ENCODE measurements around the gene DPH6. TPM values are rescaled to one million over a fixed set of nuclear protein-coding genes. Genes with fewer than 3 reads are reported as not detected.

The DPH6 gene
- total RNA-seq, 1 donor from 2014 or later, result 20.9 TPM

GRCh38 chr15:35560870-35561269 lies 14.9 kb upstream of the DPH6 start:
- no peaks in the 10 kb centered on the region for H3K36me3 ChIP-seq (ENCODE audit: control insufficient read depth in 3 of 3, insufficient read depth in 3 of 3, low read length in 3 of 3)
- H3K9me3 ChIP-seq (ENCODE audit: control insufficient read depth in 3 of 3, low read length in 3 of 3), result no peaks in the 10 kb centered on the region
- no peak overlapping the region for H3K4me3 ChIP-seq (ENCODE audit: low read length in 3 of 3)
- H3K27me3 ChIP-seq (ENCODE audit: control insufficient read depth in 3 of 3, insufficient read depth in 3 of 3, low read length in 3 of 3), result no peaks in the 10 kb centered on the region
- no peak overlapping the region for H3K9ac ChIP-seq (ENCODE audit: low read depth in 1 of 3, low read length in 3 of 3)
- no peaks in the 10 kb centered on the region for H3K4me1 ChIP-seq (ENCODE audit: control insufficient read depth in 3 of 3, insufficient read depth in 3 of 3, low read length in 3 of 3)
- H3K27ac ChIP-seq (ENCODE audit: low read depth, low read length), result no peak overlapping the region

DNA sequence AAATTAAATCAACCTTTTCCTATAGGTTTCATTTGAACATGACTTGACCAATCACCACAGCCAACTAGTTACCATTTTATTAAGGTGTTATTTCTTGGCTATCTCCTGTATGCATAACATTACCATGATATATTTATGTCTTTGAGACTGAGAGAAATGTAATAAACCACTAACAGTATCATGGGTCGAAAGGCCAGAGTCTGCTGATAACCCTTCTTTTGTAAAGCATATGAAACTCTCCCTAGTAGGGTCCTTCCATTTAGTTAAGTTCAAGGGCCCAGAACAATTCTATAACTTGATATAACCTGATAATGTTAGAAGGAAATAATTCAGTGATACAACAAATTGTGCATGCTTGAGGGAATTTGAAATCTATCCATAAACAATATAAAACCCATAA lies 14.3 kb upstream of the DPH6 start:
- no peaks in the 10 kb centered on the region for H3K36me3 ChIP-seq (ENCODE audit: control insufficient read depth in 3 of 3, insufficient read depth in 3 of 3, low read length in 3 of 3)
- H3K27me3 ChIP-seq (ENCODE audit: control insufficient read depth in 3 of 3, insufficient read depth in 3 of 3, low read length in 3 of 3), result no peaks in the 10 kb centered on the region
- H3K27ac ChIP-seq (ENCODE audit: low read depth, low read length), result no peak overlapping the region
- no peak overlapping the region for H3K4me3 ChIP-seq (ENCODE audit: low read length in 3 of 3)
- H3K4me1 ChIP-seq (ENCODE audit: control insufficient read depth in 3 of 3, insufficient read depth in 3 of 3, low read length in 3 of 3), result no peaks in the 10 kb centered on the region
- H3K9me3 ChIP-seq (ENCODE audit: control insufficient read depth in 3 of 3, low read length in 3 of 3), result no peaks in the 10 kb centered on the region
- H3K9ac ChIP-seq (ENCODE audit: low read depth in 1 of 3, low read length in 3 of 3), result no peak overlapping the region

- H3K4me1 ChIP-seq (ENCODE audit: control insufficient read depth in 3 of 3, insufficient read depth in 3 of 3, low read length in 3 of 3), result no peaks in the 10 kb centered on the region
- H3K27ac ChIP-seq (ENCODE audit: low read depth, low read length), result no peak overlapping the region
- no peaks in the 10 kb centered on the region for H3K36me3 ChIP-seq (ENCODE audit: control insufficient read depth in 3 of 3, insufficient read depth in 3 of 3, low read length in 3 of 3)
- no peak overlapping the region for H3K9ac ChIP-seq (ENCODE audit: low read depth in 1 of 3, low read length in 3 of 3)
- no peaks in the 10 kb centered on the region for H3K27me3 ChIP-seq (ENCODE audit: control insufficient read depth in 3 of 3, insufficient read depth in 3 of 3, low read length in 3 of 3)
- no peak overlapping the region for H3K4me3 ChIP-seq (ENCODE audit: low read length in 3 of 3)
- H3K9me3 ChIP-seq (ENCODE audit: control insufficient read depth in 3 of 3, low read length in 3 of 3), result no peaks in the 10 kb centered on the region
These were observed 13.7 kb upstream of the DPH6 start for GRCh38 chr15:35559683-35560082.

GRCh38 chr15:35557544-35557943 lies 11.6 kb upstream of the DPH6 start:
- no peak overlapping the region for H3K27ac ChIP-seq (ENCODE audit: low read depth, low read length)
- no peaks in the 10 kb centered on the region for H3K4me1 ChIP-seq (ENCODE audit: control insufficient read depth in 3 of 3, insufficient read depth in 3 of 3, low read length in 3 of 3)
- no peaks in the 10 kb centered on the region for H3K36me3 ChIP-seq (ENCODE audit: control insufficient read depth in 3 of 3, insufficient read depth in 3 of 3, low read length in 3 of 3)
- H3K9ac ChIP-seq (ENCODE audit: low read depth in 1 of 3, low read length in 3 of 3), result no peak overlapping the region
- no peaks in the 10 kb centered on the region for H3K9me3 ChIP-seq (ENCODE audit: control insufficient read depth in 3 of 3, low read length in 3 of 3)
- no peak overlapping the region for H3K4me3 ChIP-seq (ENCODE audit: low read length in 3 of 3)
- no peaks in the 10 kb centered on the region for H3K27me3 ChIP-seq (ENCODE audit: control insufficient read depth in 3 of 3, insufficient read depth in 3 of 3, low read length in 3 of 3)

DNA sequence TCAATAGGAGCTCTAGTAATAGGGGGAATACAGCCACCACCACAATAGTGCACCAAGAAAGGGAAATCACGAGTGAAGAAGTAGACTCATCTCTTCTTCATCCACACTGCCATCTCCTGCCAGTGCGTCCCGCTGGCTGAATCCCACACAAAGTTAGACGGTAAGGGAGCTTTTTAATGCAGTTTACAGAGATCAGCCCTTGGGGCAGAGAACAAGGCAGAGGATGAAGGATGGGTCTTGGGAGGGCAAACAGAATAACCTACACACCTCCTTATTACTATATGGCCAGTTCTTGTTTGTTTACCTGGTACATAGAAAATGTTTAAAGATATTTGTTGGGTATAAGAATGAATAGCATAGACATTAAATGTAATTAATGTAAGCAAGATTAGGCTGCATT lies 11.0 kb upstream of the DPH6 start:
- H3K36me3 ChIP-seq (ENCODE audit: control insufficient read depth in 3 of 3, insufficient read depth in 3 of 3, low read length in 3 of 3), result no peaks in the 10 kb centered on the region
- H3K9me3 ChIP-seq (ENCODE audit: control insufficient read depth in 3 of 3, low read length in 3 of 3), result no peaks in the 10 kb centered on the region
- H3K4me3 ChIP-seq (ENCODE audit: low read length in 3 of 3), result no peak overlapping the region
- no peak overlapping the region for H3K27ac ChIP-seq (ENCODE audit: low read depth, low read length)
- no peaks in the 10 kb centered on the region for H3K27me3 ChIP-seq (ENCODE audit: control insufficient read depth in 3 of 3, insufficient read depth in 3 of 3, low read length in 3 of 3)
- H3K9ac ChIP-seq (ENCODE audit: low read depth in 1 of 3, low read length in 3 of 3), result no peak overlapping the region
- H3K4me1 ChIP-seq (ENCODE audit: control insufficient read depth in 3 of 3, insufficient read depth in 3 of 3, low read length in 3 of 3), result no peaks in the 10 kb centered on the region

- Histone ChIP-seq H3K36me3 (ENCODE audit: control insufficient read depth in 3 of 3, insufficient read depth in 3 of 3, low read length in 3 of 3) (no peaks in the 10 kb centered on the region), H3K27ac (ENCODE audit: low read depth, low read length) (no peak overlapping the region), H3K4me1 (ENCODE audit: control insufficient read depth in 3 of 3, insufficient read depth in 3 of 3, low read length in 3 of 3) (no peaks in the 10 kb centered on the region), H3K9me3 (ENCODE audit: control insufficient read depth in 3 of 3, low read length in 3 of 3) (no peaks in the 10 kb centered on the region), H3K27me3 (ENCODE audit: control insufficient read depth in 3 of 3, insufficient read depth in 3 of 3, low read length in 3 of 3) (no peaks in the 10 kb centered on the region), H3K9ac (ENCODE audit: low read depth in 1 of 3, low read length in 3 of 3) (no peak overlapping the region), H3K4me3 (ENCODE audit: low read length in 3 of 3) (no peak overlapping the region)
These were observed 9.3 kb upstream of the DPH6 start for GRCh38 chr15:35555244-35555643.

DNA sequence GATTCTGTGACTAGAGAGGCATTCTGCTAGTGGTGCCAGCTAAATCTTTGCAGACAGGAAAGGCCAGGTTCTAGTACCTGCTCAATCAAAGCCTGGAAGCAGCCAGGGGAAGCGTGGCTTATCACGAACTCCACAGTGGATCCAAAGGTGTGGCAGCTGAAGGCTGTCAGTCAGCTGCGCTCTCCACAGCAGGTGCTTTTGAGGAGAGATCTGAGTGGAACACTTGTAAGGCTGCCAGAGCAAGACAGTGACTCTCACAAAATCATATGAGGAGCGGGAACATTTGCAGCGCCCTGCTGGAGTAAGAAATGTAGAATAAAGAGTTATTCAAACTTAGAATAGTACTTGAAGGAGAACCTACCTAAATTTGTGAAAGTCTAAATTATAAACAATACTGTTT lies 5.0 kb upstream of the DPH6 start:
- Histone ChIP-seq H3K4me1 (ENCODE audit: control insufficient read depth in 3 of 3, insufficient read depth in 3 of 3, low read length in 3 of 3) (peaks cover 0 to 11% (median 6%) of the 10 kb centered on the region in 3 donors), H3K36me3 (ENCODE audit: control insufficient read depth in 3 of 3, insufficient read depth in 3 of 3, low read length in 3 of 3) (no peaks in the 10 kb centered on the region), H3K4me3 (ENCODE audit: low read length in 3 of 3) (no peak overlapping the region), H3K27ac (ENCODE audit: low read depth, low read length) (no peak overlapping the region), H3K27me3 (ENCODE audit: control insufficient read depth in 3 of 3, insufficient read depth in 3 of 3, low read length in 3 of 3) (no peaks in the 10 kb centered on the region), H3K9me3 (ENCODE audit: control insufficient read depth in 3 of 3, low read length in 3 of 3) (no peaks in the 10 kb centered on the region), H3K9ac (ENCODE audit: low read depth in 1 of 3, low read length in 3 of 3) (no peak overlapping the region)

DNA sequence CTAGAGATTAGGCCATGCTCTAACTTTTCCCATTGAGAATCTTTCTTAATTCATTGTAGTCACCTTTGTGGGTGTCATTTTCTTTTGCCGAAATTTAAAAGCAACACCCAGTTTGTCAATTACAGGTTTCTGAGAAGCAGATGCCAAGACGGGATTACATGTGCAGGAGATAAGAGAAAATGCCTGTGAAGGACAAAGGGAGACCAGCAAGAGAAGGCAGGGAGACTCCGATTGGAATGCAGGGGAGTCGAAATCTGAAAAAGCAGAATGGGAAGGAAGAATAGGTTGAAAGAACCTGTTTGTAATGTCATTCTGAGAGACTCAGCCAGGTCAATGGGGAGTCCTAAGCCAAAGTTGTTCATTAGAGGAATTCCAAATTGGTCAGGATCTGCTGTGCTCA lies 3.6 kb upstream of the DPH6 start:
- Histone ChIP-seq H3K9ac (ENCODE audit: low read depth in 1 of 3, low read length in 3 of 3) (no peak overlapping the region), H3K9me3 (ENCODE audit: control insufficient read depth in 3 of 3, low read length in 3 of 3) (no peaks in the 10 kb centered on the region), H3K4me3 (ENCODE audit: low read length in 3 of 3) (no peak overlapping the region), H3K27me3 (ENCODE audit: control insufficient read depth in 3 of 3, insufficient read depth in 3 of 3, low read length in 3 of 3) (no peaks in the 10 kb centered on the region), H3K36me3 (ENCODE audit: control insufficient read depth in 3 of 3, insufficient read depth in 3 of 3, low read length in 3 of 3) (no peaks in the 10 kb centered on the region), H3K27ac (ENCODE audit: low read depth, low read length) (no peak overlapping the region), H3K4me1 (ENCODE audit: control insufficient read depth in 3 of 3, insufficient read depth in 3 of 3, low read length in 3 of 3) (peaks cover 4 to 19% (median 6%) of the 10 kb centered on the region in 3 donors)

DNA sequence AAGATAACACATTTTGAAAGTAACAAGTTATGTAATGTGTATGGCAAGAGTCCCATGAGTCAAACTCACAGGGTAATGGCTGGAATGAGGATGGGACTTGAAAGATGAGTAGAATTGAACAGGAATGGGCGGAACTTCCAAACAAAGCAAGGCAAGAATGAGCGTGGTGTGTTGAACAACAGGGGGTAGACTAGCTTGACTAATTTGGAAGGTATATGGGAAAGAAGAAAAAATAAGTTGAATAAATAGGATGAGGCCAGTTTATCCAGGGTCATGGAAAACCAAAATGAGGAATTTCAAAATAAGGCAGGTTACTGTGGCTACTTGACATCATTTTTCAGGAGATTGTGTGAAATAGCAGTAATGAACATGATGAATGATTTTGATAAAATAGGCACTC lies 2.5 kb upstream of the DPH6 start:
- no peak overlapping the region for H3K9ac ChIP-seq (ENCODE audit: low read depth in 1 of 3, low read length in 3 of 3)
- no peak overlapping the region for H3K27ac ChIP-seq (ENCODE audit: low read depth, low read length)
- H3K4me3 ChIP-seq (ENCODE audit: low read length in 3 of 3), result no peak overlapping the region
- no peaks in the 10 kb centered on the region for H3K36me3 ChIP-seq (ENCODE audit: control insufficient read depth in 3 of 3, insufficient read depth in 3 of 3, low read length in 3 of 3)
- no peaks in the 10 kb centered on the region for H3K9me3 ChIP-seq (ENCODE audit: control insufficient read depth in 3 of 3, low read length in 3 of 3)
- no peaks in the 10 kb centered on the region for H3K27me3 ChIP-seq (ENCODE audit: control insufficient read depth in 3 of 3, insufficient read depth in 3 of 3, low read length in 3 of 3)
- H3K4me1 ChIP-seq (ENCODE audit: control insufficient read depth in 3 of 3, insufficient read depth in 3 of 3, low read length in 3 of 3), result peaks cover 4 to 22% (median 6%) of the 10 kb centered on the region in 3 donors

- Histone ChIP-seq H3K9ac (ENCODE audit: low read depth in 1 of 3, low read length in 3 of 3) (no peak overlapping the region), H3K27ac (ENCODE audit: low read depth, low read length) (no peak overlapping the region), H3K27me3 (ENCODE audit: control insufficient read depth in 3 of 3, insufficient read depth in 3 of 3, low read length in 3 of 3) (no peaks in the 10 kb centered on the region), H3K4me1 (ENCODE audit: control insufficient read depth in 3 of 3, insufficient read depth in 3 of 3, low read length in 3 of 3) (peaks cover 4 to 22% (median 6%) of the 10 kb centered on the region in 3 donors), H3K9me3 (ENCODE audit: control insufficient read depth in 3 of 3, low read length in 3 of 3) (no peaks in the 10 kb centered on the region), H3K36me3 (ENCODE audit: control insufficient read depth in 3 of 3, insufficient read depth in 3 of 3, low read length in 3 of 3) (no peaks in the 10 kb centered on the region), H3K4me3 (ENCODE audit: low read length in 3 of 3) (no peak overlapping the region)
These were observed 1.9 kb upstream of the DPH6 start for GRCh38 chr15:35547775-35548364.
